Ishikawa (cell line): ENCODE measurements around the gene HCK.

Experiments
- CEBPB ChIP-seq: IDR thresholded peaks from 2 replicates; pipeline ENCODE4 v1.6.1; 2012
- EP300 ChIP-seq: IDR thresholded peaks from 2 replicates; pipeline ENCODE4 v1.6.1; 2012; ENCODE audit warnings: borderline replicate concordance
- FOXM1 ChIP-seq: IDR thresholded peaks from 2 replicates; pipeline ENCODE4 v1.6.1; 2012; ENCODE audit warnings: low read depth, borderline replicate concordance

DNA sequence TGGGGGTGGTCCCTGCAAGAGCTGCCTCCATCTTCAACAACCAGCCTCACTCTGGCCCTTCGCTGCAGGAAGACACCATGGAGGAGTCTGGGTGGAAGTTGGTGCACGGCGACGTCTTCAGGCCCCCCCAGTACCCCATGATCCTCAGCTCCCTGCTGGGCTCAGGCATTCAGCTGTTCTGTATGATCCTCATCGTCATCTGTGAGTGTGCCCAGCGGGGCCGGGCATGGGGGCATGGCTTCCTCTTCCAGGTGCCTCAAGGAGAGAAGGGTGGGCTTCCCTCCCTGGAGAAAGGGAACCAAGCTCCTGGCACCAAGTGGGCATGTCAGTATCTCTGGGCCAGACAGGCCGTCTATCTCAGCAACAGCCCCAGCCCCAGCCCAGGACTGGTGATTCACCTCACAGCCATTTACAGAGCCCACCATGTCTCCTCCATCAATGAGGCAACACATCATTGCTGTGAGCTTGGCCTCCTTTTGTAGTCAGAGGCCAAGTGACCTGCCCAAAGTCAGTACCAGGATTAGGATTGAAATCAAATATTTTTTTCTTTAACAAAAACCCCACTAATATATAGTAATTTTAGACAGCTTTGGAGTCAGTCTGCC, 97.6 kb downstream of the HCK start:
- TF ChIP-seq EP300: no peak
- no peak for TF ChIP-seq CEBPB
- no peak for TF ChIP-seq FOXM1
